ENCODE measurements around the gene SERGEF. TPM values are rescaled to one million over a fixed set of nuclear protein-coding genes. Genes with fewer than 3 reads are reported as not detected.

SERGEF gene
- total and polyA plus RNA-seq, 2 of the 4 experiments (the other 2 are of a cell fraction) = 12.2 to 18.1 TPM

- no peak for TF ChIP-seq USF2 (IDR thresholded peaks at IDR 0.05; ENCODE audit: low read depth, low read length)
- no peak for TF ChIP-seq RFX5 (IDR thresholded peaks at IDR 0.05; ENCODE audit: low read depth, low read length)
Observed at GRCh38 chr11:17771841-17772401, 240.9 kb downstream of the SERGEF start (continued).

- no peak overlapping the region for H3K56ac ChIP-seq (ENCODE audit: extremely low read depth, insufficient read depth, low read length)
- no peak overlapping the region for H2BK5ac ChIP-seq (ENCODE audit: low read depth, low read length, poor library complexity, severe bottlenecking)
- H3K18ac ChIP-seq (ENCODE audit: low read depth, low read length) = no peak overlapping the region
- H3K9ac ChIP-seq (ENCODE audit: low read depth, low read length) = no peak overlapping the region
- CTCF ChIA-PET = interaction anchor here (1.1 to 1.6 kb wide), 3 partner anchors 74 to 207 kb away, joined by 3 to 7 read pairs (median 4); no protein-coding TSS in a partner anchor
- in situ Hi-C loops (cut with MboI; ENCODE audit: low sequenced_read_pairs) (no loop called here), dilution Hi-C loops (cut with HindIII; ENCODE audit: low sequenced_read_pairs, unreplicated experiment) (no loop called here), intact Hi-C loops (cut with micrococcal nuclease) (loop anchor here (1.0 to 2.0 kb wide), 2 partner anchors 75 to 207 kb away; no protein-coding TSS in a partner anchor)
- no peak overlapping the region for H2BK15ac ChIP-seq (ENCODE audit: low read depth, low read length)
- no peak overlapping the region for H3K4me3 ChIP-seq (ENCODE audit: insufficient read depth, low read depth, low read length)
- no peaks in the 10 kb centered on the region for H3K9me1 ChIP-seq (ENCODE audit: insufficient read depth, low read length)
- ATAC-seq (ENCODE audit: low read depth) = no peak
- H2AK5ac ChIP-seq (ENCODE audit: low read depth, low read length) = no peak overlapping the region
- WGBS, 2 experiments (ENCODE audit: extremely low coverage in 2 of 2, insufficient read length in 1 of 2) = 100% methylated on average over 4 of the region's 17 CpGs; no CpG with 5 or more reads in 1 of the 2 experiments
- no peaks in the 10 kb centered on the region for H3K4me1 ChIP-seq (ENCODE audit: control insufficient read depth, insufficient read depth, low read length)
- BruUV-seq (replicated peaks) = no TSS peak
- TF ChIP-seq MAZ (IDR thresholded peaks at IDR 0.05; ENCODE audit: borderline replicate concordance, low read depth, low read length) (no peak), MXI1 (IDR thresholded peaks at IDR 0.05; ENCODE audit: borderline replicate concordance, low read depth, low read length) (no peak), RCOR1 (IDR thresholded peaks at IDR 0.05; ENCODE audit: insufficient replicate concordance, low read length) (no peak), ELK1 (IDR thresholded peaks at IDR 0.05; ENCODE audit: borderline replicate concordance, low read depth, low read length) (no peak), CEBPB (IDR thresholded peaks at IDR 0.05; ENCODE audit: low read depth, low read length) (no peak), USF2 (IDR thresholded peaks at IDR 0.05; ENCODE audit: low read depth, low read length) (no peak), RAD21 (IDR thresholded peaks at IDR 0.05; ENCODE audit: low read length) (no peak), RFX5 (IDR thresholded peaks at IDR 0.05; ENCODE audit: low read depth, low read length) (no peak)
- H3K9me3 ChIP-seq (ENCODE audit: control insufficient read depth, insufficient read depth, low read length) = no peaks in the 10 kb centered on the region
- no peak overlapping the region for H2BK20ac ChIP-seq (ENCODE audit: low read depth, low read length)
- no peak overlapping the region for H4K5ac ChIP-seq (ENCODE audit: low read depth, low read length)
- H4K8ac ChIP-seq (ENCODE audit: low read depth in 2 of 2, low read length in 2 of 2) = no peak overlapping the region
- no peak overlapping the region for H2AK9ac ChIP-seq (replicated peaks; ENCODE audit: low read depth, low read length, poor library complexity)
- H3K27me3 ChIP-seq (ENCODE audit: control insufficient read depth, insufficient read depth, low read length) = peaks cover 4% of the 10 kb centered on the region; the same call in 1 of the 2 replicates
- H3K23ac ChIP-seq (ENCODE audit: low read depth, low read length) = no peak overlapping the region
- H3K79me1 ChIP-seq (ENCODE audit: low read depth in 1 of 2, low read length in 2 of 2) = no peaks in the 10 kb centered on the region
- no peak overlapping the region for H2AFZ ChIP-seq (replicated peaks; ENCODE audit: low read length, poor library complexity)
- no peak overlapping the region for H4K91ac ChIP-seq (ENCODE audit: insufficient read depth, low read depth, low read length)
- no peak overlapping the region for H2BK120ac ChIP-seq (ENCODE audit: low read depth, low read length)
- no peak overlapping the region for H3K14ac ChIP-seq (replicated peaks; ENCODE audit: low read depth, low read length)
- no peak overlapping the region for H3K4me2 ChIP-seq (ENCODE audit: low read depth, low read length)
- H3K36me3 ChIP-seq (ENCODE audit: control insufficient read depth, insufficient read depth, low read length) = no peaks in the 10 kb centered on the region
- no peak for DNase-seq
- H3K27ac ChIP-seq (ENCODE audit: insufficient read depth, low read length) = no peak overlapping the region
- POLR2A ChIA-PET (ENCODE audit: unreplicated experiment) = no interaction called here
- H3K4ac ChIP-seq (ENCODE audit: low read depth, low read length) = no peak overlapping the region
- H4K20me1 ChIP-seq (ENCODE audit: insufficient read depth, low read length) = no peaks in the 10 kb centered on the region
Observed at GRCh38 chr11:17771415-17771814, 241.4 kb downstream of the SERGEF start.

Measured in IMR-90 (cell line).